A549 (cell line): Measurements from ENCODE around the gene ITGB8. TPM values are rescaled to one million over a fixed set of nuclear protein-coding genes. Genes with fewer than 3 reads are reported as not detected.
A peak's percentile ranks its signal among the peaks of the same experiment; 100 is the strongest.

Experiments used
- ATAC-seq, 2 experiments: fragments of 200-7000 bp in 1 of 2; fragments of >200 bp in 1 of 2; cut with Nextera tagmentation in 1 of 2; cut with Tn5 transposase in 1 of 2; 3 replicates each; pipeline versions ENCODE4 v1.8.0 to v1.9.1; 2018 to 2020; ENCODE audit warnings: mild to moderate bottlenecking in 1 of 2, moderate library complexity in 1 of 2
- CTCF ChIA-PET: fragments of 300-600 bp; sonication (Branson Sonifier 250); formaldehyde crosslinking; extraction: SDS; loops from one replicate; lab custom pipeline; 2021; ENCODE audit warnings: antibody characterized with exemption, inconsistent platforms; lab: Yijun Ruan, JAX
- POLR2A ChIA-PET: fragments of 350-600 bp; formaldehyde crosslinking; extraction: SDS; loops from one replicate; lab custom pipeline; 2021; ENCODE audit warnings: antibody characterized with exemption, inconsistent platforms; lab: Yijun Ruan, JAX
- DNase-seq, 2 experiments: peaks; one replicate each; pipeline versions ENCODE4 v3.0.0 to v3.0.0-alpha.2; 2011 to 2016; ENCODE audit warnings: low read depth in 1 of 2, low spot score in 1 of 2
- FAIRE-seq: peaks from 2 replicates; lab custom pipeline; 2011; peaks lifted over from hg19 to GRCh38; lab: Jason Lieb, UNC
- H3K27ac ChIP-seq, 2 experiments: fragments of >200 bp; sonication (Bioruptor Twin); formaldehyde crosslinking; 3 replicates each; pipeline ENCODE4 v1.5.1; 2016 to 2017
- H3K4me1 ChIP-seq: fragments of >200 bp; sonication (Bioruptor Twin); formaldehyde crosslinking; 3 replicates; pipeline ENCODE4 v1.6.1; 2016
- H3K4me2 ChIP-seq: fragments of >200 bp; sonication (Bioruptor Twin); formaldehyde crosslinking; 3 replicates; pipeline ENCODE4 v1.6.1; 2016
- H3K4me3 ChIP-seq: fragments of >200 bp; sonication (Bioruptor Twin); formaldehyde crosslinking; 3 replicates; pipeline ENCODE4 v1.5.1; 2016
- H3K9me3 ChIP-seq: fragments of >200 bp; sonication (Bioruptor Twin); formaldehyde crosslinking; 3 replicates; pipeline ENCODE4 v1.6.1; 2016
- CBX2 ChIP-seq: fragments of 200-600 bp; sonication (generic); IDR thresholded peaks from 2 replicates; pipeline ENCODE4 v1.6.1; 2016; ENCODE audit warnings: low read depth, mild to moderate bottlenecking, borderline replicate concordance
- CBX8 ChIP-seq: fragments of 200-600 bp; sonication (generic); IDR thresholded peaks from 2 replicates; pipeline ENCODE4 v1.6.1; 2016
- CEBPB ChIP-seq, 2 experiments: fragments of >200 bp in 1 of 2; sonication (Bioruptor Twin) in 1 of 2; formaldehyde crosslinking in 1 of 2; IDR thresholded peaks; 2 replicates each; pipeline ENCODE4 v1.6.1; 2012 to 2016
- CHD4 ChIP-seq: fragments of 200-600 bp; sonication (generic); IDR thresholded peaks from 2 replicates; pipeline ENCODE4 v1.6.1; 2016; ENCODE audit warnings: antibody characterized with exemption, mild to moderate bottlenecking, borderline replicate concordance
- E2F6 ChIP-seq: IDR thresholded peaks from 2 replicates; pipeline ENCODE4 v1.6.1; 2012; ENCODE audit warnings: low read depth, borderline replicate concordance
- ELK1 ChIP-seq: fragments of 150-350 bp; IDR thresholded peaks from 2 replicates; pipeline ENCODE4 v1.6.1; 2014; ENCODE audit warnings: low read depth, mild to moderate bottlenecking, low read length
- FOSL2 ChIP-seq, 2 experiments: fragments of 450-650 bp in 1 of 2; fragments of >200 bp in 1 of 2; sonication (Bioruptor Twin) in 1 of 2; formaldehyde crosslinking; IDR thresholded peaks; 2 replicates each; pipeline versions ENCODE4 v1.5.0 to v1.6.1; 2016 to 2020; ENCODE audit warnings: mild to moderate bottlenecking in 1 of 2, moderate library complexity in 1 of 2
- FOXS1 ChIP-seq: fragments of 250-450 bp; sonication (Bioruptor Pico); IDR thresholded peaks from 2 replicates; pipeline ENCODE4 v1.5.0; 2020; ENCODE audit warnings: mild to moderate bottlenecking, moderate library complexity
- GATA3 ChIP-seq: IDR thresholded peaks from 2 replicates; pipeline ENCODE4 v1.6.1; 2012; ENCODE audit warnings: borderline replicate concordance
- HDAC2 ChIP-seq: fragments of 200-600 bp; sonication (generic); IDR thresholded peaks from 2 replicates; pipeline ENCODE4 v1.6.1; 2016
- HEYL ChIP-seq: fragments of 250-450 bp; sonication (Bioruptor Pico); IDR thresholded peaks from 2 replicates; pipeline ENCODE4 v1.8.0; 2021; ENCODE audit warnings: mild to moderate bottlenecking, moderate library complexity
- HOXB13 ChIP-seq: fragments of 250-450 bp; sonication (Bioruptor Pico); IDR thresholded peaks from 2 replicates; pipeline ENCODE4 v1.5.0; 2020; ENCODE audit warnings: low read depth, mild to moderate bottlenecking, moderate library complexity
- JUN ChIP-seq, 2 experiments: fragments of >200 bp; sonication (Bioruptor Twin); formaldehyde crosslinking; IDR thresholded peaks; 2 replicates in 1 of 2; 3 replicates in 1 of 2; pipeline ENCODE4 v1.6.1; 2016 to 2017
- JUNB ChIP-seq: fragments of >200 bp; sonication (Bioruptor Twin); formaldehyde crosslinking; IDR thresholded peaks from 2 replicates; pipeline ENCODE4 v1.6.1; 2016
- MAX ChIP-seq: IDR thresholded peaks from 2 replicates; pipeline ENCODE4 v1.6.1; 2012
- MYC ChIP-seq: IDR thresholded peaks from 2 replicates; pipeline ENCODE4 v1.6.1; 2012; ENCODE audit warnings: mild to moderate bottlenecking, inconsistent platforms, low read length, improper control_type of control experiment, borderline replicate concordance
- POLR2AphosphoS2 ChIP-seq: conservative IDR thresholded peaks from 2 replicates; pipeline ENCODE4 v1.6.1; 2012; ENCODE audit warnings: low read length, improper control_type of control experiment, inconsistent platforms
- RAD21 ChIP-seq, 2 experiments: fragments of >200 bp in 1 of 2; sonication (Bioruptor Twin) in 1 of 2; formaldehyde crosslinking in 1 of 2; IDR thresholded peaks in 1 of 2; conservative IDR thresholded peaks in 1 of 2; 2 replicates in 1 of 2; 3 replicates in 1 of 2; pipeline ENCODE4 v1.6.1; 2012 to 2018; ENCODE audit warnings: inconsistent platforms in 1 of 2
- RCOR1 ChIP-seq: fragments of 150-350 bp; IDR thresholded peaks from 2 replicates; pipeline ENCODE4 v1.6.1; 2014; ENCODE audit warnings: antibody characterized with exemption, low read length, low read depth
- REST ChIP-seq: fragments of 200-600 bp; sonication (generic); IDR thresholded peaks from 2 replicates; pipeline ENCODE4 v1.6.1; 2016; ENCODE audit warnings: antibody characterized with exemption, mild to moderate bottlenecking, moderate library complexity
- RFX5 ChIP-seq: fragments of 450-650 bp; IDR thresholded peaks from 2 replicates; pipeline ENCODE4 v1.7.1; 2014; ENCODE audit warnings: antibody characterized with exemption, mild to moderate bottlenecking, moderate library complexity
- TFCP2L1 ChIP-seq: fragments of 250-450 bp; sonication (Bioruptor Pico); IDR thresholded peaks from 2 replicates; pipeline ENCODE4 v1.5.0; 2021; ENCODE audit warnings: mild to moderate bottlenecking
- USF2 ChIP-seq: fragments of 450-650 bp; IDR thresholded peaks from 2 replicates; pipeline ENCODE4 v1.6.1; 2014; ENCODE audit warnings: antibody characterized with exemption
- ZFP36 ChIP-seq: fragments of 450-650 bp; IDR thresholded peaks from 2 replicates; pipeline ENCODE4 v1.6.1; 2014; ENCODE audit warnings: borderline replicate concordance; ENCODE audit not compliant: partially characterized antibody
- WGBS: methylation state at CpG from one replicate; pipeline ENCODE4 v1.1.6; 2017; ENCODE audit errors: missing lambda C conversion rate; 5-methylcytosine and 5-hydroxymethylcytosine counted together
- polyA plus RNA-seq, 4 experiments: library from polyadenylated mRNA; depleted of rRNA in 3 of 4; stranded (reverse); fragments of >200 nt; fragmentation: RNase III in 1 of 4; extraction: RNeasy Plus Mini Kit Qiagen cat#74134 plus additional on column Dnase treatment in 1 of 4; gene quantifications; 2 replicates in 3 of 4; 3 replicates in 1 of 4; pipeline ENCODE4 v1.2.3, GENCODE V29; 2011 to 2017

The ITGB8 gene
- polyA plus RNA-seq, 2 of the 4 experiments (the other 2 are of a cell fraction): 0.39 to 0.67 TPM

- CTCF ChIA-PET: interaction anchor here (1.2 kb wide), 1 partner anchor 18 kb away, joined by 3 read pairs; no protein-coding TSS in a partner anchor
Observed at GRCh38 chr7:20408467-20408826, 77.7 kb downstream of the ITGB8 start.

GRCh38 chr7:20409961-20410360, 79.3 kb downstream of the ITGB8 start:
- H3K27ac ChIP-seq: no peak overlapping the region
- H3K4me3 ChIP-seq: no peak overlapping the region
- POLR2A ChIA-PET: no interaction called here
- FAIRE-seq (no peak), DNase-seq (no peak), ATAC-seq (no peak)
- no peak overlapping the region for H3K4me2 ChIP-seq
- H3K4me1 ChIP-seq: peaks cover 18% of the 10 kb centered on the region
- CTCF ChIA-PET: no interaction called here
- WGBS: 61% methylated on average over 5 of the region's 5 CpGs
- TF ChIP-seq JUN (IDR thresholded peaks at IDR 0.05) (no peak), ELK1 (no peak), HDAC2 (no peak), RAD21 (conservative IDR thresholded peaks at IDR 0.05 in 1 of 2, IDR thresholded peaks at IDR 0.05 in 1 of 2) (no peak), RFX5 (no peak), POLR2AphosphoS2 (no peak), CBX2 (no peak), JUNB (no peak), RCOR1 (no peak), CBX8 (no peak), TFCP2L1 (CRISPR knock-in tag) (no peak), MYC (no peak), E2F6 (no peak), FOXS1 (no peak)
- H3K9me3 ChIP-seq: no peaks in the 10 kb centered on the region

More at GRCh38 chr7:20408467-20408826, 77.7 kb downstream of the ITGB8 start:
- Histone ChIP-seq H3K4me3 (no peak overlapping the region), H3K4me2 (peak overlapping the region; percentile 52), H3K4me1 (peaks cover 18% of the 10 kb centered on the region)
- no peak for ATAC-seq
- WGBS: 48% methylated on average over 2 of the region's 2 CpGs
- POLR2A ChIA-PET: no interaction called here
- FAIRE-seq: no peak
- no peak for DNase-seq
- TF ChIP-seq CBX2 (no peak), FOXS1 (no peak), CEBPB (IDR thresholded peaks at IDR 0.05) (peak in 1 of 2 experiments; percentile 36; a peak in 2 of 4 replicates)
- TF ChIP-seq, all 56 proteins: peak for 1
- Histone ChIP-seq H3K27ac (peak overlapping the region in 1 of 2 experiments; percentile 11; a peak in 2 of 6 replicates), H3K9me3 (no peaks in the 10 kb centered on the region)

GRCh38 chr7:20411372-20411771, 80.7 kb downstream of the ITGB8 start:
- 53% methylated on average over 2 of the region's 2 CpGs for whole genome bisulfite sequencing
- no peak for TF ChIP-seq ZFP36
- TF ChIP-seq HEYL (CRISPR knock-in tag): no peak
- TF ChIP-seq HOXB13 (CRISPR knock-in tag): no peak
- no peak for TF ChIP-seq REST
- no peak for TF ChIP-seq MAX
- TF ChIP-seq GATA3: no peak
- no peak for TF ChIP-seq CHD4
- TF ChIP-seq USF2: no peak
- TF ChIP-seq FOSL2 (IDR thresholded peaks at IDR 0.05): no peak
- no peak for TF ChIP-seq FOSL2 (CRISPR knock-in tag; IDR thresholded peaks at IDR 0.05)
- no peak for TF ChIP-seq RFX5
- Histone ChIP-seq H3K4me3 (no peak overlapping the region), H3K27ac (no peak overlapping the region), H3K4me1 (peaks cover 18% of the 10 kb centered on the region), H3K4me2 (no peak overlapping the region), H3K9me3 (no peaks in the 10 kb centered on the region)
- ChIA-PET CTCF (interaction anchor here (0.9 to 1.1 kb wide), 2 partner anchors 15 to 194 kb away, joined by 3 read pairs; partner anchors contain the start of gene MACC1), POLR2A (no interaction called here)
- ATAC-seq: no peak
- FAIRE-seq: no peak
- no peak for DNase-seq
